HG02571 (cell line): ENCODE data around the gene GLB1L2.
"Not testable (repeated sequence)": the region's sequence is repeated elsewhere in the genome, so short reads cannot be mapped to it uniquely, and the experiment has no call there.

Experiments
- ATAC-seq: cut with Tn5 transposase; IDR thresholded peaks from one replicate; pipeline ENCODE4 v1.9.1; 2021; ENCODE audit warnings: mild to moderate bottlenecking, moderate library complexity; ENCODE audit not compliant: unreplicated experiment

Gene GLB1L2

GRCh38 chr11:134322553-134322952 lies 9.2 kb upstream of the GLB1L2 start:
- ATAC-seq, result no peak

GRCh38 chr11:134328433-134328832 lies 3.4 kb upstream of the GLB1L2 start:
- no peak for ATAC-seq

GRCh38 chr11:134330611-134331353 lies 1.0 kb upstream of the GLB1L2 start:
- ATAC-seq, result no peak

GRCh38 chr11:134332189-134332631 lies 422 bp downstream of the GLB1L2 start:
- peak; percentile 18 for ATAC-seq

- ATAC-seq, result no peak
These were observed 994 bp downstream of the GLB1L2 start for GRCh38 chr11:134332782-134333181.

GRCh38 chr11:134333312-134333711 lies 1.5 kb downstream of the GLB1L2 start:
- ATAC-seq, result no peak

- no peak for ATAC-seq
These were observed 2.2 kb downstream of the GLB1L2 start for GRCh38 chr11:134333946-134334345.

- ATAC-seq, result no peak
These were observed 3.2 kb downstream of the GLB1L2 start for GRCh38 chr11:134334796-134335571.

- no peak for ATAC-seq
These were observed 5.3 kb downstream of the GLB1L2 start for GRCh38 chr11:134337051-134337450.

GRCh38 chr11:134338068-134338467 lies 6.3 kb downstream of the GLB1L2 start:
- no peak for ATAC-seq

GRCh38 chr11:134338654-134339053 lies 6.9 kb downstream of the GLB1L2 start:
- ATAC-seq, result no peak

- no peak for ATAC-seq
These were observed 8.0 kb downstream of the GLB1L2 start for GRCh38 chr11:134339756-134340155.

GRCh38 chr11:134340354-134340964 lies 8.7 kb downstream of the GLB1L2 start:
- ATAC-seq, result no peak

- no peak for ATAC-seq
These were observed 10.2 kb downstream of the GLB1L2 start for GRCh38 chr11:134341805-134342571.

GRCh38 chr11:134342572-134343340 lies 11.0 kb downstream of the GLB1L2 start:
- no peak for ATAC-seq

- no peak for ATAC-seq
These were observed 11.9 kb downstream of the GLB1L2 start for GRCh38 chr11:134343646-134344045.

GRCh38 chr11:134344497-134345236 lies 12.9 kb downstream of the GLB1L2 start:
- not testable (repeated sequence) for ATAC-seq

GRCh38 chr11:134345237-134345550 lies 13.4 kb downstream of the GLB1L2 start:
- no peak for ATAC-seq

- no peak for ATAC-seq
These were observed 14.6 kb downstream of the GLB1L2 start for GRCh38 chr11:134346101-134346975.
